ENCODE measurements around the gene EBF3.

DNA sequence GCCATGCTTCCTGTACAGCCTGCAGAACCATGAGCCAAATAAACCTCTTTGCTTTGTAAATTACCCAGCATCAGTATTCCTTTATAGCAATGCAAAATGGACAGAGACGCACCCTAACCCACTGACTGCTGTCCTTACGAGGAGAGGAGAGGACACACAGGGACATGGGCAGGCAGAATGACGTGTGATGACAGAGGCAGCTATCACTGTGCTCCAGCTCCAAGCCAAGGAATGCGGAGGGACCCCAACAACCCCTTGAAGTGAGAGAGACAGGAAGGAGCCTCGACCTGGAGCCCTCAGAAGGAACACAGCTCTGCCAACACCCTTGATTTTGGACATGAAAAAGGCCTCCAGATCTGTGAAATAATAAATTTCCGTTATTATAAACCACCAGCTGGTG is 46.6 kb upstream of the EBF3 start:
- TF ChIP-seq, protein P1, sequence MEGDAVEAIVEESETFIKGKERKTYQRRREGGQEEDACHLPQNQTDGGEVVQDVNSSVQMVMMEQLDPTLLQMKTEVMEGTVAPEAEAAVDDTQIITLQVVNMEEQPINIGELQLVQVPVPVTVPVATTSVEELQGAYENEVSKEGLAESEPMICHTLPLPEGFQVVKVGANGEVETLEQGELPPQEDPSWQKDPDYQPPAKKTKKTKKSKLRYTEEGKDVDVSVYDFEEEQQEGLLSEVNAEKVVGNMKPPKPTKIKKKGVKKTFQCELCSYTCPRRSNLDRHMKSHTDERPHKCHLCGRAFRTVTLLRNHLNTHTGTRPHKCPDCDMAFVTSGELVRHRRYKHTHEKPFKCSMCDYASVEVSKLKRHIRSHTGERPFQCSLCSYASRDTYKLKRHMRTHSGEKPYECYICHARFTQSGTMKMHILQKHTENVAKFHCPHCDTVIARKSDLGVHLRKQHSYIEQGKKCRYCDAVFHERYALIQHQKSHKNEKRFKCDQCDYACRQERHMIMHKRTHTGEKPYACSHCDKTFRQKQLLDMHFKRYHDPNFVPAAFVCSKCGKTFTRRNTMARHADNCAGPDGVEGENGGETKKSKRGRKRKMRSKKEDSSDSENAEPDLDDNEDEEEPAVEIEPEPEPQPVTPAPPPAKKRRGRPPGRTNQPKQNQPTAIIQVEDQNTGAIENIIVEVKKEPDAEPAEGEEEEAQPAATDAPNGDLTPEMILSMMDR (IDR thresholded peaks at IDR 0.05), result no peak
- no peak for TF ChIP-seq POLR2A (IDR thresholded peaks at IDR 0.05)
